ENCODE measurements around the gene TMEM106B. TPM values are rescaled to one million over a fixed set of nuclear protein-coding genes. Genes with fewer than 3 reads are reported as not detected.

TMEM106B gene
- total RNA-seq, 1 donor from 2014 or later: 13.6 TPM

GRCh38 chr7:12244129-12244528 lies 33.0 kb downstream of the TMEM106B start:
- no peaks in the 10 kb centered on the region for H3K4me1 ChIP-seq (ENCODE audit: control insufficient read depth in 3 of 3, insufficient read depth in 3 of 3, low read length in 3 of 3)
- no peaks in the 10 kb centered on the region for H3K36me3 ChIP-seq (ENCODE audit: control insufficient read depth in 3 of 3, insufficient read depth in 3 of 3, low read length in 3 of 3)
- peak overlapping the region in 1 of 3 donors; percentile 12 for H3K9ac ChIP-seq (ENCODE audit: low read depth in 1 of 3, low read length in 3 of 3)
- no peaks in the 10 kb centered on the region for H3K9me3 ChIP-seq (ENCODE audit: control insufficient read depth in 3 of 3, low read length in 3 of 3)
- no peak overlapping the region for H3K4me3 ChIP-seq (ENCODE audit: low read length in 3 of 3)
- H3K27me3 ChIP-seq (ENCODE audit: control insufficient read depth in 3 of 3, insufficient read depth in 3 of 3, low read length in 3 of 3): no peaks in the 10 kb centered on the region
- no peak overlapping the region for H3K27ac ChIP-seq (ENCODE audit: low read depth, low read length)

- H3K4me3 ChIP-seq (ENCODE audit: low read length in 3 of 3): no peak overlapping the region
Observed at GRCh38 chr7:12244694-12245093, 33.6 kb downstream of the TMEM106B start.

GRCh38 chr7:12249706-12250105 lies 38.6 kb downstream of the TMEM106B start:
- Histone ChIP-seq H3K27ac (ENCODE audit: low read depth, low read length) (no peak overlapping the region), H3K4me1 (ENCODE audit: control insufficient read depth in 3 of 3, insufficient read depth in 3 of 3, low read length in 3 of 3) (no peaks in the 10 kb centered on the region), H3K4me3 (ENCODE audit: low read length in 3 of 3) (no peak overlapping the region), H3K9me3 (ENCODE audit: control insufficient read depth in 3 of 3, low read length in 3 of 3) (no peaks in the 10 kb centered on the region), H3K36me3 (ENCODE audit: control insufficient read depth in 3 of 3, insufficient read depth in 3 of 3, low read length in 3 of 3) (no peaks in the 10 kb centered on the region), H3K9ac (ENCODE audit: low read depth in 1 of 3, low read length in 3 of 3) (no peak overlapping the region), H3K27me3 (ENCODE audit: control insufficient read depth in 3 of 3, insufficient read depth in 3 of 3, low read length in 3 of 3) (no peaks in the 10 kb centered on the region)

More at GRCh38 chr7:12244694-12245093, 33.6 kb downstream of the TMEM106B start:
- Histone ChIP-seq H3K4me1 (ENCODE audit: control insufficient read depth in 3 of 3, insufficient read depth in 3 of 3, low read length in 3 of 3) (no peaks in the 10 kb centered on the region), H3K9me3 (ENCODE audit: control insufficient read depth in 3 of 3, low read length in 3 of 3) (no peaks in the 10 kb centered on the region), H3K27ac (ENCODE audit: low read depth, low read length) (no peak overlapping the region), H3K27me3 (ENCODE audit: control insufficient read depth in 3 of 3, insufficient read depth in 3 of 3, low read length in 3 of 3) (no peaks in the 10 kb centered on the region), H3K36me3 (ENCODE audit: control insufficient read depth in 3 of 3, insufficient read depth in 3 of 3, low read length in 3 of 3) (no peaks in the 10 kb centered on the region), H3K9ac (ENCODE audit: low read depth in 1 of 3, low read length in 3 of 3) (no peak overlapping the region)

GRCh38 chr7:12250232-12250631 lies 39.1 kb downstream of the TMEM106B start:
- no peaks in the 10 kb centered on the region for H3K4me1 ChIP-seq (ENCODE audit: control insufficient read depth in 3 of 3, insufficient read depth in 3 of 3, low read length in 3 of 3)
- H3K9me3 ChIP-seq (ENCODE audit: control insufficient read depth in 3 of 3, low read length in 3 of 3): no peaks in the 10 kb centered on the region
- H3K36me3 ChIP-seq (ENCODE audit: control insufficient read depth in 3 of 3, insufficient read depth in 3 of 3, low read length in 3 of 3): no peaks in the 10 kb centered on the region
- no peak overlapping the region for H3K27ac ChIP-seq (ENCODE audit: low read depth, low read length)
- no peak overlapping the region for H3K9ac ChIP-seq (ENCODE audit: low read depth in 1 of 3, low read length in 3 of 3)
- H3K4me3 ChIP-seq (ENCODE audit: low read length in 3 of 3): no peak overlapping the region
- H3K27me3 ChIP-seq (ENCODE audit: control insufficient read depth in 3 of 3, insufficient read depth in 3 of 3, low read length in 3 of 3): no peaks in the 10 kb centered on the region

- H3K27ac ChIP-seq (ENCODE audit: low read depth, low read length): no peak overlapping the region
- H3K4me3 ChIP-seq (ENCODE audit: low read length in 3 of 3): no peak overlapping the region
- no peaks in the 10 kb centered on the region for H3K36me3 ChIP-seq (ENCODE audit: control insufficient read depth in 3 of 3, insufficient read depth in 3 of 3, low read length in 3 of 3)
- H3K9me3 ChIP-seq (ENCODE audit: control insufficient read depth in 3 of 3, low read length in 3 of 3): no peaks in the 10 kb centered on the region
- H3K4me1 ChIP-seq (ENCODE audit: control insufficient read depth in 3 of 3, insufficient read depth in 3 of 3, low read length in 3 of 3): no peaks in the 10 kb centered on the region
- no peak overlapping the region for H3K9ac ChIP-seq (ENCODE audit: low read depth in 1 of 3, low read length in 3 of 3)
- H3K27me3 ChIP-seq (ENCODE audit: control insufficient read depth in 3 of 3, insufficient read depth in 3 of 3, low read length in 3 of 3): no peaks in the 10 kb centered on the region
Observed at GRCh38 chr7:12256090-12256489, 45.0 kb downstream of the TMEM106B start.

- no peaks in the 10 kb centered on the region for H3K27me3 ChIP-seq (ENCODE audit: control insufficient read depth in 3 of 3, insufficient read depth in 3 of 3, low read length in 3 of 3)
- H3K4me3 ChIP-seq (ENCODE audit: low read length in 3 of 3): no peak overlapping the region
- no peak overlapping the region for H3K9ac ChIP-seq (ENCODE audit: low read depth in 1 of 3, low read length in 3 of 3)
- H3K9me3 ChIP-seq (ENCODE audit: control insufficient read depth in 3 of 3, low read length in 3 of 3): no peaks in the 10 kb centered on the region
- H3K36me3 ChIP-seq (ENCODE audit: control insufficient read depth in 3 of 3, insufficient read depth in 3 of 3, low read length in 3 of 3): no peaks in the 10 kb centered on the region
- no peaks in the 10 kb centered on the region for H3K4me1 ChIP-seq (ENCODE audit: control insufficient read depth in 3 of 3, insufficient read depth in 3 of 3, low read length in 3 of 3)
- H3K27ac ChIP-seq (ENCODE audit: low read depth, low read length): no peak overlapping the region
Observed at GRCh38 chr7:12257582-12257981, 46.5 kb downstream of the TMEM106B start.

- no peaks in the 10 kb centered on the region for H3K27me3 ChIP-seq (ENCODE audit: control insufficient read depth in 3 of 3, insufficient read depth in 3 of 3, low read length in 3 of 3)
- H3K27ac ChIP-seq (ENCODE audit: low read depth, low read length): no peak overlapping the region
- no peaks in the 10 kb centered on the region for H3K9me3 ChIP-seq (ENCODE audit: control insufficient read depth in 3 of 3, low read length in 3 of 3)
- H3K9ac ChIP-seq (ENCODE audit: low read depth in 1 of 3, low read length in 3 of 3): no peak overlapping the region
- H3K4me3 ChIP-seq (ENCODE audit: low read length in 3 of 3): no peak overlapping the region
- H3K36me3 ChIP-seq (ENCODE audit: control insufficient read depth in 3 of 3, insufficient read depth in 3 of 3, low read length in 3 of 3): no peaks in the 10 kb centered on the region
- H3K4me1 ChIP-seq (ENCODE audit: control insufficient read depth in 3 of 3, insufficient read depth in 3 of 3, low read length in 3 of 3): no peaks in the 10 kb centered on the region
Observed at GRCh38 chr7:12258074-12258473, 47.0 kb downstream of the TMEM106B start.

- H3K9ac ChIP-seq (ENCODE audit: low read depth in 1 of 3, low read length in 3 of 3): no peak overlapping the region
- no peak overlapping the region for H3K4me3 ChIP-seq (ENCODE audit: low read length in 3 of 3)
- no peaks in the 10 kb centered on the region for H3K36me3 ChIP-seq (ENCODE audit: control insufficient read depth in 3 of 3, insufficient read depth in 3 of 3, low read length in 3 of 3)
- no peak overlapping the region for H3K27ac ChIP-seq (ENCODE audit: low read depth, low read length)
- no peaks in the 10 kb centered on the region for H3K4me1 ChIP-seq (ENCODE audit: control insufficient read depth in 3 of 3, insufficient read depth in 3 of 3, low read length in 3 of 3)
- H3K9me3 ChIP-seq (ENCODE audit: control insufficient read depth in 3 of 3, low read length in 3 of 3): no peaks in the 10 kb centered on the region
- no peaks in the 10 kb centered on the region for H3K27me3 ChIP-seq (ENCODE audit: control insufficient read depth in 3 of 3, insufficient read depth in 3 of 3, low read length in 3 of 3)
Observed at GRCh38 chr7:12267542-12267941, 56.4 kb downstream of the TMEM106B start.

GRCh38 chr7:12269100-12269895 lies 58.2 kb downstream of the TMEM106B start:
- no peak overlapping the region for H3K27ac ChIP-seq (ENCODE audit: low read depth, low read length)
- H3K36me3 ChIP-seq (ENCODE audit: control insufficient read depth in 3 of 3, insufficient read depth in 3 of 3, low read length in 3 of 3): no peaks in the 10 kb centered on the region
- H3K9me3 ChIP-seq (ENCODE audit: control insufficient read depth in 3 of 3, low read length in 3 of 3): no peaks in the 10 kb centered on the region
- no peaks in the 10 kb centered on the region for H3K27me3 ChIP-seq (ENCODE audit: control insufficient read depth in 3 of 3, insufficient read depth in 3 of 3, low read length in 3 of 3)
- H3K4me3 ChIP-seq (ENCODE audit: low read length in 3 of 3): no peak overlapping the region
- H3K9ac ChIP-seq (ENCODE audit: low read depth in 1 of 3, low read length in 3 of 3): no peak overlapping the region
- no peaks in the 10 kb centered on the region for H3K4me1 ChIP-seq (ENCODE audit: control insufficient read depth in 3 of 3, insufficient read depth in 3 of 3, low read length in 3 of 3)

GRCh38 chr7:12281038-12281437 lies 69.9 kb downstream of the TMEM106B start:
- no peak overlapping the region for H3K4me3 ChIP-seq (ENCODE audit: low read length in 3 of 3)

More at GRCh38 chr7:12281038-12281437, 69.9 kb downstream of the TMEM106B start:
- no peaks in the 10 kb centered on the region for H3K9me3 ChIP-seq (ENCODE audit: control insufficient read depth in 3 of 3, low read length in 3 of 3)
- no peaks in the 10 kb centered on the region for H3K36me3 ChIP-seq (ENCODE audit: control insufficient read depth in 3 of 3, insufficient read depth in 3 of 3, low read length in 3 of 3)
- H3K27ac ChIP-seq (ENCODE audit: low read depth, low read length): no peak overlapping the region
- no peak overlapping the region for H3K9ac ChIP-seq (ENCODE audit: low read depth in 1 of 3, low read length in 3 of 3)
- H3K4me1 ChIP-seq (ENCODE audit: control insufficient read depth in 3 of 3, insufficient read depth in 3 of 3, low read length in 3 of 3): no peaks in the 10 kb centered on the region
- H3K27me3 ChIP-seq (ENCODE audit: control insufficient read depth in 3 of 3, insufficient read depth in 3 of 3, low read length in 3 of 3): no peaks in the 10 kb centered on the region
